NOMO-1 (cell line): Measurements from ENCODE around the gene SAMD3.
"Not testable (repeated sequence)": the region's sequence is repeated elsewhere in the genome, so short reads cannot be mapped to it uniquely, and the experiment has no call there.

Experiments used
- DNase-seq, 2 experiments: peaks; one replicate each; lab custom pipeline; 2025; ENCODE audit not compliant: unreplicated experiment in 2 of 2; lab: John Stamatoyannopoulos, UW

SAMD3 gene, protein sequence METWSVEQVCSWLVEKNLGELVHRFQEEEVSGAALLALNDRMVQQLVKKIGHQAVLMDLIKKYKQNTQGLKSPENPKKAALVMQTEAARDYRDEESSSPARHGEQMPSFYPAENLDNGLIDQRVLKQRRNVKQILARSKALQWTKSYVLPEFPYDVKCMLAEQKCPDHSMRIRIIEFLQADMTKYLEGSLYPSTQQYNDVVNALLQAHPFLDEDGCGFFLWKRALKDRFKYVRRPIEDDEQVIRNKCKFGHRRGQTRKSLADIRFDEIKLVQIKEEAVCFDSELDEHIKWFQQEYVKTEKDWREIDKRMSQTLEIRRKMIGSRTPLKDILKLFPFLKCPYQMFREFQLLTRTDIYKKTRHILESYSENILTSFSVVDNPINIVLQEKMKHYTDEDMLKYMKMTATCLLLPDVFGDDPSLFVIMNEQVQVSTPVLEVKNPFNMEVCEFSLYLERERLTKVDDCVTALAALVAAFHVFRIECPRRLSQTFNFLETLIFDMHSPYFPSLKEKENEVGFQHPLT

DNA sequence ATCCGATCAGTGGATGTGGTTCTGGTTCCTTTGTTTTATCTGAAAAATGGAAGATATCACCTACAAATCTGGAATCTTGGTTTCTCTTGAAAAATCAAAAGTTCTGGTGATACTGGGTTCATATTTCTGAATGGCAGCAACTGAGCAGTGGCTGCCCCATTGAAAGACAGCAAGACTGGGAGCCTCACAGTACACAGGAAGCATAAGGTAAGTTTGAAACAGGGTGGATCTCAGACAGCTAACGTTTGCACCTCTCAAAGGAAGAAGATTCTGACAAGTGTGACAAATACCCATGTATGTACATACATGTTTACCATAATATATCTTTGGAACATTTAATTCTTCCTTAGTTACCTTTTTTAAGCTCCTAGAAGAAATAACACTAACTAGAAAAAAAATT, at the start of gene SAMD3:
SAMD3 (minus strand) TSS at position 177 of the 400 bp plus-strand sequence. CDS start 7,678 bp downstream, outside the sequence.
- no peak for DNase-seq

DNA sequence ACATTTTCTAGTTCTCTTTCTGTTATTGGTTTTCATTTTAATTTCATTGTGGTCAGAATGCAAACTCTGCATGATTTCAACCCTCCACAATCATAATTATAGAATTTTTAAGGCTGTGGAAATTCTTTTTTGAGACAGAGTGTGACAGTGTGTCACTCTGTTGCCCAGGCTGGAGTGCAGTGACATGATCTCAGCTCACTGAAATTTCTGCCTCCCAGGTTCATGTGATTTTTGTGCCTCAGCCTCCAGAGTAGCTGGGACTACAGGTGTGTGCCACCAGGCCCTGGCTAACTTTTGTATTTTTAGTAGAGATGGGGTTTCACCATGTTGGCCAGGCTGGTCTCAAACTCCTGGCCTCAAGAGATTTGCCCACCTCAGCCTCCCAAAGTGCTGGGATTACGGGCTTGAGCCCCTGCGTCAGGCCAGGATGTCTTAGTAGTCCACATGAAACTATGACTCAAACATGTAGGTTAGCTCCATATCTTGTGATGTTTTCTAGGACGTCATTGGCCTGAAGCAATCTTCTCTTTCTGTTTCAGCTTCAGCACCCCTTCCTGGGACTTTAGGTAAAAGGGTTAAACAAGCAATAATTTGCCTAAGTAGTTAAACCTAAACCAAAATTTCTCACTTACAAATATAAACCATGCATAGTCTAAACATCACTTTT, 47.4 kb upstream of the SAMD3 start:
- no peak for DNase-seq

DNA sequence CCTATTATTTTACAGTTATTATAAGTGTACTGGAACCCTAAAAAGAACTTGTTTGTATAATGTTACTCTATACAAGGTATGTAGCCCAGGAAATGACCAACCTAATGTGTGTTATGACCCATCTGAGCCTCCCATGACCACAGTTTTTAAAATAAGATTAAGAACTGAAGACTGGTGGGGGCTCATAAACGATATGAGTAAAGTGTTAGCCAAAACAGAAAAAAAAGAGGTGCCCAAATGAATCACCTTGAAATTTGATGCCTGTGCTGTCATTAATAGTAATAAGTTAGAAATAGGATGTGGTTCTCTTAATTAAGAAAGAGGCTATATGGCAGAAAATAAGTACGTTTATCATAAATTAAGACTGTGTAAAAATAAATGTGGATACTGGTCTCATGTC, 42.8 kb upstream of the SAMD3 start:
- DNase-seq: not testable (repeated sequence)

DNA sequence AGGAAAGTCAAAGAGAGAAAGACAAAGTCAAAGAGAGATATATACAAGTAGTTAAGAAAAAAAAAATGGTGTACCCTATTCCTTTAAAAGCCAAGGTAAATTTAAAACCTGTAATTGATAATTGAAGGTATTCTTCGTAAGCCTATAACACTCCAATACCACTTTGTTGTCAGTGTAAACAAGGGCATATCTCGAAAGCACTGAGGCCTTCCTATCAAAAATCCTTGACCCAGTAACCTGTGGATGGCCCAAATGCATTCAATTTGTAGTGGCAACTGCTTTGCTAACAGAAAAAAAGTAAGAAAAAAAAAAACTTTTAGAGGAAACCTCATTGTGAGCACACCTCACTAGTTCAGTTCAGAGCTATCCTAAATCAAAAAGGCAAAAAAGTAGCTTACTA, 39.3 kb upstream of the SAMD3 start:
- no peak for DNase-seq

DNA sequence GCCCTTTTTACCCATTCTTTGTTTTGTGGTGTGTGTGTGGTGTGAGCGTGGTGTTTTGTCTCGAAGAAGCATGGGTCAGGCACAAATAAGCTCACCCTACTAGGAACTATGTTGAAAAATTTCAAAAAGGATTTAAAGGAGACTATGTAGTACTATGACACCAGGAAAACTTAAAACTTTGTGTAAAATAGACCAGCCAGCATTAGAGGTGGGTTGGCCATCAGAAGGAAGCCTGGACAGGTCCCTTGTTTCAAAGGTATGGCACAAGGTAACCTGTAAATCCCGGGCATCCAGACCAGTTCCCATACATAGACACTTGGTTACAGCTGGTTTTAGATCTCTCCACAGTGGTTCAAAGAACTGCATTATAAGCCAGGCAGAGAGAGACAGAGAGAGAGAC, 38.8 kb upstream of the SAMD3 start:
- not testable (repeated sequence) for DNase-seq

DNA sequence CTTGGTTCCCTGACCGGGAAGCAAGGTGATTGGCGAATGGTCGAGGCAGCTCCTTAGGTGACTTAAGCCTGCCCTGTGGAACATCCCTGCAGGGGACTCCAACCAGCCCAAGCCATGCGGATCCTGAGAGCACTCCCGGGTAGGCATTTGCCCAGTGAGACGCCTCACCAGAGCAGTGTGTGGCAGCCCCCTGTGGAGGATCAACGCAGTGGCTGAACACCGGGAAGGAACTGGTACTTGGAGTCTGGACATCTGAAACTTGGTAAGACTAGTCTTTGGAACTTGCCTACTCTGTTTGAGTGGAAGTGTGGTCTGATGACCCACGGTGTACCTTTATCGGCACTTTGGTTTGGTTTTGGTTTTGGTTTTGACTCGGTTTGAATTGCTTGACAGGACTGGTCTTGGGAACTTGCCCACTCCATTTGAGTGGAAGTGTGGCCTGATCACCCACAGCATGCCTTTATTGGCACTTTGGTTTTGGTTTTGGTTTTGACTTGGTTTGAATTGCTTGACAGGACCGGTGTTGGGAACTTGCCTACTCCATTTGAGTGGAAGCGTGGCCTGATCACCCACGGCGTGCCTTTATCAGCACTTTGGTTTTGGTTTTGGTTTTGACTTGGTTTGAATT, 38.0 kb upstream of the SAMD3 start:
- not testable (repeated sequence) for DNase-seq

DNA sequence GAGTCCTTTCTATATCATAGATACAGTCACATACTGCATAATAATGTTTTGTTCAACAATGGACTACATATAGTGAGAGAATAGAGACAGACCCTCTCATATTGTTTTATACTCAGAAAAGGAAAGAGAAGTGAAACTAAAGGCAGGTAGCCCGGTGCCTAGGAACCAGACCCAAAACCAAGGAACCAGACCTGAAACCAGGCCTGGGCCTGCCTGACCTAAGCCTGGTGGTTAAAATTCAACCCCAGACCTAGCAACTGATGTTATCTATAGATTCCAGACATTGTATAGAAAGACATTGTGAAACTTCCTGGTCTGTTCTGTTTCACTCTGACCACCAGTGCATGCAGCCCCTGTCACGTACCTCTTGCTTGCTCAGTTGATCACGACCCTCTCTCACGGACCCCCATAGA, 37.3 kb upstream of the SAMD3 start:
- not testable (repeated sequence) for DNase-seq

DNA sequence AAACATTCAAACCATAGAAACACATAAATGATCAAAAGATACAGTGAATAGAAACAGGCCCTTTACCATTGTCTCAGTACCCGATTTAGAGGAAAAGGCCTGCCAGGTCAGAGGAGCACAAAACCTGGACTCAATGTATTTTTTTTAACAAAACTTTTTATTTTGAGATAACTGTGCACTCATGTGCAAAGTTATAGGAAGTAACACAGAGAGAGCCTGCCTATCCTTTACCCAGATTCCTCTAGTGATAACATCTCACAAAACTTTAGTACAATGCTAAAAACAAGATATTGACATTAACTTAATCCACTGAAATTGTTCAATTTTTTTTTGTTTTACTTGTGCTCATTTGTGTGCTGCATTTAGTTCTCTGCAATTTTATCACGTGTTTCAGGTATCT, 36.8 kb upstream of the SAMD3 start:
- DNase-seq: no peak

DNA sequence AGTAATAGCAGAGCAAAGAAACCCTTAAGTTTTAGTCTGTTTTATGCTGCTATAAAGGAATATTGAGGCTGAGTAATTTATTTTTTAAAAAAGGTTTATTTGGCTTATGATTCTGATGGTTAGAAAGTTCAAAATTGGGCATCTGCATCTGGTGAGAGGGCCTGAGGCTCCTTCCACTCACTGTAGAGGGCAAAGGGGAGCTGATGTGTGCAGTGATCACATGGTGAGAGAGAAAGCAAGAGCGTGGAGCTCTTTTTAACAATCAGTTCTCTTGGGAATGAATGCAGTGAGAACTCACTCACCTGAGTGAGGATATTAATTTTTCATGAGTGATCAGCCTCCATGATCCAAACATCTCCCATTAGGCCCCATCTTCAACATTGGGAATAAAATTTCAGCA, 36.4 kb upstream of the SAMD3 start:
- DNase-seq: no peak

DNA sequence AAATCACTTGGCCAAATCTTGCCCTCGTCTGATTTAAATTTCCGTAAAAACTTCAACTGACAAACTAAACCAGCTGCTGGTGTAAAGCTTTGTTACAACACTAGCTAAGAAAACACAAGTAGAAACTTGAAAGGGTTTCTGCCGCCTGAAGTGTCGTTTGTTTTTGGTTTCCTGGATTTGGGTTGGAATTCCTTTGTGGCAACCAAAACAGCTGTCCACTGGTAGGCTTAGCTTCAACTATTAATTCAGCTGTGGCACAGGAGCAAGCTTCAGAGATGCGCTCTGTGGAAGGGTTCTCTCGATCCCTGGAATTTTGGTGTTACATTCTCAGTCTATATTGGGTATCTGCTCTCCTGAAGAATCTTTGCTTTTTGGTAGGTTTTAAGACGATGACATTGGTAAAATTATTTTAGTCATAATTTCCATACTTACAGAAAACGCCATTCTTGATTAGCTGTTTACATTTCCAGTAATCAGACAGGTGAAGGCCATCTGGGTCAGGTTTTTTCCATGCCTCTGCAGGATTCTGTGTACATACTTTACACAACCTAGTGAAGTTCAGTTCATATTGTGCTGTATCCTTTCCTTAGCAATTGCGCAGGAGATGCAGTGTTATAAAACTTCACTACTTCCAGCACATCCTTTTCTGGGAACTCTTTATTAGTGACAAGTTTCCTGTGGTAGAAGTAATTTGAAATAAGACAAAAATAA, 29.9 kb upstream of the SAMD3 start:
- DNase-seq: no peak

DNA sequence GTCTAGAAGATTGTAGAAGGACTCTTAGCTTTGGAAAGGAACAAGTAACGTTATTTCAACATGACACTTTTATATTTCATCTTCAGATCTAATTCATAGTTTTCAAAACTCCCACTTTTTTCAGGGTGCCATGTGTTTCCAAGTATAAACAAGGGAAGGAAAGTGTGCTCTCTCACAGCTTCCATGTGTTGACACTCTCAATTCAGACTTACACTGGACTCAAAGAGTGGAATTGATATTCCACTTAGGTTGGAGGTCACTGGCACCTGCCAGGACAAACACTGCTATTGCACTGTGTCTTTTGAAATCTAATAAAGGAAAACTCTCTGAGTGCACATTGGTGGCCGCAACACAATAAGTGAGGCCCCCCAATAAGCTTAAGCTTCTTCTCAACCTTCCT, 22.5 kb upstream of the SAMD3 start:
- DNase-seq: no peak

DNA sequence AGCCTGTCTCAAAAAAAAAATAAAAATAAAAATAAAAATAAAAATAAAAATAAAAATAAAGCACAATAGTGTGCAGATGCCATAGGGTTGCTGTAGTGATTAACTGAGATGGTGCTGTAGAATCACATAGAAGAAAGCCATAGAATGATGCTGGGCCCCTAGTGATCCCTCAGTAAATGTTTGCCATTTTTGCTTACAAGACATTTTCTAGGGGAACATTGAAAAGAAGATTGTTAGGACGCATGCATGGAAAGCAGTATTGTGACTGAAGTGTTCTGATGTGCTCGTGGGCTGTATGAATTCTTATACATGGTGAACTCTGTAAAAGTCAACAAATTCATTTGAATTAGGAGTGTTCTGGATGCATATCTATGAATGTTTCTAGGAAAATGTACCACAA, 22.0 kb upstream of the SAMD3 start:
- DNase-seq: no peak

DNA sequence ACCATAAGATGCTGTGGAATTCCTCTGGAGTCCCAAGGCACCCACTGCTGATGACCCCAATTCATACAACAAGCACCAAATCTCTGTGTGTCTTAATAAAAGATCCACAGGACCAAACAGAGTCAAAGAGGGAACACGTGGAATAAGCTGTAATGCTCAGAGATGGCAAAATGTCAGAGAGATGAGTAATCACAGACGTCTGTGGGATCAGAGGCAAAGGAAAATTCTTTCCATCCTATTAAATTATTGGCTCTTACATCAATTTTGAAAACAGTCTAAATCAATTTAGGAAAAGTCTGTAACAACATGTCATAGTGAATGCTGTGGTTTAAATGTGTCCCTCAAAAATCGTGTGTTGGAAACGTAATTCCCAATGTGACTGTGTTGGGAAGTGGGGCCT, 17.5 kb upstream of the SAMD3 start:
- DNase-seq: no peak

DNA sequence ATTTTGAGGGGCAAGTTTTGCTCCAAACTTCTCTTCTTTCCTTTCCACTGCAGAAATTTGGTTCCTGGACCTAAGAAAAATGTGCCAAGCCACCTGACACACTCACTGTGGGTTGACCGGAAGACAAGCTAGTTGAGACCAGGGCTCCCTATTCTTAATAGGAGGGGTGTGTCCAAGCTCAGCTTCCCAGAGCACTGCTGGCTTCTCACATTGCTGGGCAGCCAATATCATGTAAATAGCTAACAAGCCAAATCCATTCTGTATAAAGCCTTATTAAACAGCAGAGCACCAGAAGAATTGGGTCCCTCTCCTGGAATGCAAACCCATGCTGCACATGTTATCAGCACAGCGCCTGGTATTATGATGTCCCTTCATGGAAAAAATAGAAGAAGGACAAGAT, 17.0 kb upstream of the SAMD3 start:
- DNase-seq: no peak

DNA sequence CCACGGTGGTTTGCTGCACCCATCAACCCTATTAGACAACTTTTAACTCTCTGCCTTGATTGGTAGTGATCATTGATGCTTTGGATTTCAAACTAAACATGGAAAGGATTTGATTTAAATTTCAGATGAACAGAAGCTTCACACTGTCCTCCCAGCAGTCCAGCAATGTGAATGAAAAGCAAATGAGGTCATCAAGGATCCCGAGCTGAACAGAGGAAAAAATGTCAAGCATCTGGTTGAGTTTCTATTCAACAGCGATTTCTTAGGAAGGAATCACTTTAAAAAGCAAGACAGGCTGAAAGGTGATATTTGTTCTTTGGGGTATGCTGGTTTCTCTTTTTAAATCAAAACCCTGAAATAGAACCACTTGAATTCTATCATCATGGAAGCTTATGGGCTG, 10.6 kb upstream of the SAMD3 start:
- no peak for DNase-seq

DNA sequence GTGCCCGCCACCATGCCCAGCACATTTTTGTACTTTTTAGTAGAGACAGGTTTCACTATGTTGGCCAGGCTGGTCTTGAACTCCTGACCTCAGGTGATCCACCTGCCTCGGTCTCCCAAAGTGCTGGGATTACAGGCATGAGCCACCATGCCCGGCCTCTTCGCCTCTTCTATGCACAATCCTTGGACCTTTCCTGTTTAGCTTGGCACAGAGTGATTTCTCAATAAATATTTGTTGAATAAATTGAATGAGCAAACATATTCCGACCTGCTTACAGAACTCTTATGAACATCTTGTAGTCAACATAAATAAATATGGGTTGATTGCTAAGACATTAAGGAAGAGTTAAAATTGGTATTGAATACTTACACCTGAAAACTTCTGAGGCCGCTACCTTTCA, 7.8 kb upstream of the SAMD3 start:
- not testable (repeated sequence) for DNase-seq

DNA sequence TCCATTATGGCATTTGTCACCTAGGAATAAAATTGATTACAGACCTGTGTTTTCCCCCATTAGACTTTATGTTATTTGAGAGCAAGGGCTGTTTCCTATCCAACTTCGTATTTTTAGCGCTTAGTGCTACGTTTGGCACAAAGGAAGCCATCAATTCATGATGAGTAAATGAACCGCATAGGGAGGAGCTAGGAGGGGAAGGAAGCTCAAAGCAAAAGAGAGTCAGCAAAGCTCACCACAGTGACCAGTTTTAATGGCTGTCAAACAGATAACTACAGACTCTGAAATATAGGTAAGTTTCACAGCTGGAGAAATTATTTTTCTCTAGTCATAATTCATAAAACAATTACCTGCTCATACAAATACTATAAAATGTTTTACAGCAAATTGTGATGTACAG, 6.9 kb upstream of the SAMD3 start:
- DNase-seq: peak in 1 of 2 experiments; percentile 34

DNA sequence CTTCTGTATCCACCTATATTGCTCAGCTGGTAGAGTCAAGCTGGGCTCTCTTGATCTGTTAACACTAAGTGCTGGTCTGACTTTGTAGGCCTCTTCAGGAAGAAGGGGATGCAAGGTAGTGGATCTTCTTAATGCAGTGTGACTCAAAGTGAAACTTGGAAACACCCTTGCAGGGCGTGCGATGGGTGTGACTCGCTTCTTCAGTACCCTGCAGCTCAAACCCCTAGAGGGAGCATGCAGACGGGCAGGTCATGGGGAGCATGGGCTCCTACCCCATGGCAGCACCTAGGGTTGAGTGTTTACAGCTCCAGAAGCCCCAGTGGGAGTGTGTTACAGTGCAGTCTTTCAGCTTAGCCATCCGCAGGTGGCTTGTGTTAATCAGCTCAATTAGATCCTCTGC, 757 bp upstream of the SAMD3 start:
- no peak for DNase-seq

DNA sequence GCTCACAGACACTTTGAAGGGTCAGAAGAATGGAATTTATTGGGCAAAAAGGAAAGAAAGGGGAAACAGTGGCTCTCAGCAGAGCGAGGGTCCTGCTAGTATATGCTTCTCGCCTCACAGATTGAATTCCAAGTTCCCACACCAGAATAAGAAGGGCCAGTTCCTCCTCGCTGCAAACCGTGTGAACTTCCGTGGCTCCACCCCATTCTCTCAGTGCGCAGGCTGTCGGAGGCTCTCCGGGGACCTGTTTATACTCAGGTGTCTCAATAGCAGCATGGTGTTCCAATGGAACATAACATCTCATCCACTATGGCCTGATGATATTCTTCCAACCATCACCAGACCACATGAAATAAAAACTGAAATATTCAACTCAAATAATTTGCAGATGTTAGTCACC, 4.6 kb downstream of the SAMD3 start:
- DNase-seq: no peak

DNA sequence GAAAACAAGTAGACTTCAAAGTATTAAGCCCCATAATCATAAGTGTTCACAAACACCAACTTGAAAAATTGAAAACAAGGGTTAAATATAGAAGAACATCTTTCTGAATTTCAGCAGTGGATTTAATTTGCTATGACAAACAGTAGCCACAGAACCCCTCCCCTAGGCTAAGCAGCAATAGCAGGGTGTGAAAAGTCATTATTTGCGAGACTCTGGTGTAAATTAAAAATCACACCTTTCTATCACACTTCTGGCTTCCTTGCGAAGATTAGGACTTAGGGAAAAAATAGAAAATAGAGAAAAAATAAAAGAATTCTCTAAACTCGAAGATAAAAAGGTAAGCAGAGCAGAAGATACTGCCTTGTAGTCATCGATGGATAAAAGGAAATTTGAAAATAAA, 6.1 kb downstream of the SAMD3 start:
- no peak for DNase-seq

DNA sequence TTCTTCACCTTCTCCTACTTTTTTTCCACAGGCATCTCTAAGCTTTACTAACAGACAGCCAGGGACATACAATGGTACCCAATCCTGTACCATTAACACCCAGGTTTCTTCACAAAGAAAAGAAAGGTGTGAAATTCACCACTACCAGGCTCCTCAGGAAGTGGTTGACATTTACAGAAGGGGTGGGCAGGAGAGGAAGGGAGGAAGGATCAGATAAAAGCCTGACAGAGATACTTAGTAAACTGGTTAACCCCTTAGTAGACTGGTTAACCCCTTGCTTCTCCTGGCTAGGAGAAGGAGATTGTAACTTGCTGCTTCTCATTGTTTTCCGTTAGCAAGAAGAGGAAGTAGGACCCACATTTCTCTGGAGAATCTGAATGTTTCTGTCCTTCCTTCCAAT, 7.2 kb downstream of the SAMD3 start:
- DNase-seq: peak in 1 of 2 experiments; percentile 1
